Neural crest cell (in vitro differentiated cells): ENCODE measurements around the gene LMO2. TPM values are rescaled to one million over a fixed set of nuclear protein-coding genes. Genes with fewer than 3 reads are reported as not detected.
A peak's percentile ranks its signal among the peaks of the same experiment; 100 is the strongest.
"Not testable (repeated sequence)": the region's sequence is repeated elsewhere in the genome, so short reads cannot be mapped to it uniquely, and the experiment has no call there.

Source experiments
- DNase-seq: peaks from one replicate; pipeline ENCODE4 v3.0.0; 2021; ENCODE audit warnings: low read depth, mixed read lengths, low spot score
- H3K27ac Mint-ChIP-seq: one replicate; pipeline ENCODE4 v1.8.0; 2021; ENCODE audit warnings: mild to moderate bottlenecking, mixed read lengths; ENCODE audit not compliant: unreplicated experiment
- H3K27me3 Mint-ChIP-seq: 2 replicates; pipeline ENCODE4 v1.8.0; 2021; ENCODE audit warnings: low read depth, mild to moderate bottlenecking, mixed read lengths
- H3K36me3 Mint-ChIP-seq: 2 replicates; pipeline ENCODE4 v1.8.0; 2021; ENCODE audit warnings: low read depth, mild to moderate bottlenecking, mixed read lengths
- H3K4me1 Mint-ChIP-seq: 2 replicates; pipeline ENCODE4 v1.8.0; 2021; ENCODE audit warnings: mixed read lengths
- H3K4me3 Mint-ChIP-seq: one replicate; pipeline ENCODE4 v1.8.0; 2021; ENCODE audit warnings: mild to moderate bottlenecking, mixed read lengths
- H3K9me3 Mint-ChIP-seq: 2 replicates; pipeline ENCODE4 v1.8.0; 2021; ENCODE audit warnings: mixed read lengths
- CTCF ChIP-seq: fragments of 200-600 bp; sonication (generic); conservative IDR thresholded peaks from 2 replicates; pipeline ENCODE4 v1.5.0; 2021; ENCODE audit warnings: antibody characterized with exemption, mild to moderate bottlenecking
- total RNA-seq: library from RNA; stranded (reverse); gene quantifications from 2 replicates; pipeline ENCODE4 v1.2.1, GENCODE V29; 2021

Gene LMO2
- total RNA-seq, 1 donor from 2014 or later = 0.49 TPM

GRCh38 chr11:33919645-33920044, 27.8 kb upstream of the LMO2 start:
- Mint-ChIP-seq H3K4me1 (no peaks in the 10 kb centered on the region), H3K27me3 (peaks cover 18% of the 10 kb centered on the region), H3K36me3 (no peaks in the 10 kb centered on the region), H3K9me3 (no peaks in the 10 kb centered on the region), H3K4me3 (no peak overlapping the region), H3K27ac (no peak overlapping the region)
- TF ChIP-seq CTCF = no peak
- DNase-seq = no peak

- H3K36me3 Mint-ChIP-seq = not testable (repeated sequence)
These were observed 25.5 kb upstream of the LMO2 start for GRCh38 chr11:33917402-33917801.

GRCh38 chr11:33916736-33917135, 24.9 kb upstream of the LMO2 start:
- Mint-ChIP-seq H3K4me1 (peaks cover 9% of the 10 kb centered on the region), H3K9me3 (peaks cover 6% of the 10 kb centered on the region), H3K4me3 (no peak overlapping the region), H3K27me3 (peaks cover 11% of the 10 kb centered on the region), H3K27ac (no peak overlapping the region), H3K36me3 (no peaks in the 10 kb centered on the region)
- TF ChIP-seq CTCF = no peak
- no peak for DNase-seq

More at GRCh38 chr11:33917402-33917801, 25.5 kb upstream of the LMO2 start:
- H3K4me3 Mint-ChIP-seq, H3K9me3 Mint-ChIP-seq, H3K4me1 Mint-ChIP-seq, H3K27ac Mint-ChIP-seq, DNase-seq: not testable (repeated sequence)
- H3K27me3 Mint-ChIP-seq = peaks cover 11% of the 10 kb centered on the region

- no peak for DNase-seq
- Mint-ChIP-seq H3K9me3 (peaks cover 6% of the 10 kb centered on the region), H3K4me1 (peaks cover 13% of the 10 kb centered on the region)
These were observed 23.6 kb upstream of the LMO2 start for GRCh38 chr11:33915526-33915925.

GRCh38 chr11:33913991-33914390, 22.1 kb upstream of the LMO2 start:
- TF ChIP-seq CTCF = no peak
- H3K4me3 Mint-ChIP-seq = no peak overlapping the region
- peaks cover 17% of the 10 kb centered on the region for H3K4me1 Mint-ChIP-seq
- H3K27me3 Mint-ChIP-seq = peaks cover 11% of the 10 kb centered on the region
- H3K36me3 Mint-ChIP-seq = no peaks in the 10 kb centered on the region
- DNase-seq = no peak
- peaks cover 6% of the 10 kb centered on the region for H3K9me3 Mint-ChIP-seq
- H3K27ac Mint-ChIP-seq = no peak overlapping the region

More at GRCh38 chr11:33915526-33915925, 23.6 kb upstream of the LMO2 start:
- no peaks in the 10 kb centered on the region for H3K36me3 Mint-ChIP-seq
- no peak overlapping the region for H3K4me3 Mint-ChIP-seq
- no peak overlapping the region for H3K27ac Mint-ChIP-seq
- TF ChIP-seq CTCF = no peak
- H3K27me3 Mint-ChIP-seq = peaks cover 11% of the 10 kb centered on the region

GRCh38 chr11:33912405-33913361, 20.8 kb upstream of the LMO2 start:
- Mint-ChIP-seq H3K27me3 (peaks cover 11% of the 10 kb centered on the region), H3K36me3 (no peaks in the 10 kb centered on the region), H3K9me3 (peaks cover 6% of the 10 kb centered on the region), H3K27ac (peak overlapping the region; percentile 88), H3K4me3 (no peak overlapping the region), H3K4me1 (peaks cover 17% of the 10 kb centered on the region)
- DNase-seq = no peak
- TF ChIP-seq CTCF = no peak
